NCI-H2107 (cell line): ENCODE results near the gene UBE2G2.

Source experiments
- DNase-seq: peaks from one replicate; lab custom pipeline; 2025; lab: John Stamatoyannopoulos, UW

The UBE2G2 gene

DNA sequence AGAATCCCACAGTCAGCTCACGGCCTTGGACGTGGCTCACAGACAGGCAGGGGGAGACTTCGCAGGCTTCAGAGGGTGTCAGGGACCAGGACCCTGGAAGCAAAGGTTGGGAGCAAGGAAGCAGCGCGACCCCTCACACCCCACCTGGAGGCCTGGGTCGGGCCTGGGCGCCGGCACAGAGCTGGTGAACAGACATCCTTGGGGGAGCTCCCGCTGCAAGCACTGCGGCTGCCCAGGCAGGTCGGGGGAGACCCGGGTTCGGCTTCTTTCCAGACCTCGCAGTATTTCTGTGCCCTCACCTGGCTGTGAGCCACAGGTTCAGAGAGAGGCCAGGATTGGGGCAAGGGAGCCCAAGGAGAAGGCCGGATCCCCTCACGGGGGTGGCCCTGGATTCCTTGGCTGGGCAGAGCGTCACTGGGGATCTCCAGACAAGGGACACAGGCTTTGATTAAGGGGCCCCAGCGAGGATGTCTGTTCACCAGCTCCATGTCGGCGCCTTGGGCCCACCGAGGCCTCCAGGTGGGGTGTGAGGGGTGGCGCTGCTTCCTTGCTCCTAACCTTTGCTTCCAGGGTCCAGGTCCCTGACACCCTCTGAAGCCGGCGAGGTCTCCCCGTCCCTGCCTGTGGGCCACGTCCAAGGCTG, 52.4 kb downstream of the UBE2G2 start:
- no peak for DNase-seq

DNA sequence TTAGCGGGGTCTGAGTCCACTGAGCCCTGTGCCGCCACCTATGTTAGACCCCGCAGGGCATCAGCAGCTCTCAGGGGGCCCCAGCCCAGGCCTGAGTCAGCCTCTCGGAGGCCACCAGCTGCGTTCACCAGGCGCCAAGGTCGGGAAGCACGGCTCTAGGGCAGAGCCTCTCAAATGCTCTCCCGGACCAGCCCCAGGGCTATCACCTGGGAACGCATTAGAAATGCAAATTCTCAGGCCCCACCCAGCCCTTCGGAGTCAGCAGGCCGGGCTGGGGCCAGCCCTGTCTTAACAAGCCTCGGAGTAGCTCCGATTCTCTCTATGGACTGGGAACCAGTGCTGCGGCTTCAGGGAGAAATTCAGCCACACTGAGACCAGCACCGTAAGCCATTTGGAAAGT, 53.0 kb downstream of the UBE2G2 start:
- DNase-seq = no peak

DNA sequence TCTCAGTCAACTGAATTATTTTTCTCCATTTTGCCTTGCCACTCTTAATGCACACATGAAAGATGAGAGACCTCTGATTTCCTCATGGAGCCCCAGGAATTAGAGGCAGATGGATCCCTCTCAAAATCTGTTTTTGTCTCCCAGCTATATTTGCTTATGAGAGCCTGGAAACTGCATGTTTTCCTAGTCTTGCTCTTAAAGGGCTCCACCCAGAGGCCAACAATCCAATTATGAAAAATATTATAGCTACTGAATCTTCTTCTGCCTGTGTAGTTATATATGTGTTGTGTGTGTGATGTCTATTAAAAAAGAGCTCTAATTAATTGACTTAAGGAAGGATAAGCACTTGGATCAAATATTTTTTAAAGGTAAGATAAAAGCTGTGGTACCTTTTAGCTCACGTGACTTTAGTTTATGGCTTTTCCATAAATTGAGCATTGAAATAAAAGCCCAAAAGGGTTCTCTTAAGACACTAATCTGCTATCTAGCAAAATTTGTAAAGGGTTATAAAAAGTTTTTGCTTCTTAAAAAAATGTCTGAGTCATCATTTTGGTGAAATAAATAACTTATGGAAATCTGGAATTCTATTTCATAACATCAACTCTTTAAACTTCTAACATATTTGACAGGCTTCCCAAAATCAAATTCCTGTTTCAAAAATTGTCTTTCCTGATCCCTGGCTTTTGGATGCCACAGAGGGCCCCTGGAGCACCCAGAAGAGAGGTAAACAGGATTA, 59.0 kb downstream of the UBE2G2 start:
- DNase-seq = no peak

DNA sequence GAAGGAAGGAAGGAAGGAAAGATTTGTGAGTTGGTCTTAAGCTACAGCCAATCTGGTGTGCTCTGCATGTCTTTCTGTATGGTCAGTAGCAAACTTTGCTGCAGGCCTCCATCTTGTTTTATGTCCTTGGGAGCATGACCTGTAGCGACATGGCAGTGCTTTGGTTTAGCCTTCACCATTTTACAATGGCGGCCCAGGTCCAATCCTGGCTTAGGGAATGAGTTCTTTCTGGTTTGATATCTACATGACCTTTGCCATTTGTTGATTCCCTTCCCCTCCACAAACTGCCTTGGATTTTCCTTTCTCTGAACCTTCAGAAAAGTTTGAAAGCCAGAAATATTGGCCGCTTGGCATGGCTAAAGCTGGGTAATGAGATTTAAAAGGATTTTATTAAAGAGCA, 59.7 kb downstream of the UBE2G2 start:
- DNase-seq = no peak

DNA sequence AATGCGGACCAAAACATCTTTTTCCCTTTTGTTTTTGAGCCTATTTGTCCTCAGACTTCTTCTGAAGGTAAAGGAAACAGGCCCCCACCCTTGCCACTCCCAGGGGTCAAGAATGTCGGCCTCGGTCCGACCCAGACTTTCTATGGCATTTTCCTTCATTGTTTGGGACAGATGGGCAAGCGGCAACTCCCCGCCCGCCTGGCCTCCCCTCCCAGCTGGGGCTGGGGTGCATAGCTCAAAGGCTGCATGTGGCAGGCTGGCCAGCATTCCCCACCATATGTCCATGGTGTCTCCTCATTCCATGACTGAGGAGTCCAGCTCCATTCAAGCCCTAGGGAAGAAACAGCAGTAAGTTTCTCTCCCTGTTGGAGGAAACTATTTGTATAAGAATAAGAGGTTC, 60.9 kb downstream of the UBE2G2 start:
- DNase-seq = no peak

DNA sequence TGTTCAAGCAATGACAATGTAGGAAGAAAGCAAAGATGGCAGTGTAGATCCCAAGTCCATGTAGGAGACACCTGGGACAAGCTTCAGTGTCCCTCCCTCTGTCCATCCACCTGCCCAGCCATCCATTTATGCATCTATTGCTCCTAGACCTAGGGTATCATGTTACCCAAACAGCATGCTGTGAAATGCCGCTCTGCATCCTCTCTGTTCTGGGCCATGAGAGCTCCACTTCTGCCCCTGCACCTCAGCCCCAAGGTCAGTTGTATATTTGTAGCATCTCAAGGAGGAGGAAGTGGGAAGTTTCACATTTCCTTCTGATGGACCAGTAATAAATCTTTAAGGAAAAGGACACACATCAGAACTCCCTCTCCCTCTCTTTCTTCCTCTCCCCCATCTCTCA, 62.3 kb downstream of the UBE2G2 start:
- no peak for DNase-seq

DNA sequence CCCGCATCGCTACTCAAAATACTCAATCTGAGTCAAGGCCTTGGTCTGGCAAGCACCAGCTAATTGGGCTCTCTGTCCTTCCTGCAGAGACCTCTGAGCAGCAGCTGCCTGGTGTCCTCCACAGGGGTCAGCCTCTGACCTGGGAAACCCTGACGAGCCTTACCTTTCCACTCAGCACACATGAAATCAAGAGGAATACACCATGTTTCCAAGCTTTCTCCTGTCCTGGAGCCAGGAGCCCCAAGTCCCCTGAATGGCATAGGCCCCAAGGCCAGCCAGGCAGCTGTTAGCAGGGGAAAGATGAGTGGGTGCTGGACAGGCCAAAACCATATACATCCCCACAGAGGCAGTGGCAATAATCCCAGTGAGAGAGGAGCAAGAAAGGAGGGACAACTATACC, 63.0 kb downstream of the UBE2G2 start:
- no peak for DNase-seq

DNA sequence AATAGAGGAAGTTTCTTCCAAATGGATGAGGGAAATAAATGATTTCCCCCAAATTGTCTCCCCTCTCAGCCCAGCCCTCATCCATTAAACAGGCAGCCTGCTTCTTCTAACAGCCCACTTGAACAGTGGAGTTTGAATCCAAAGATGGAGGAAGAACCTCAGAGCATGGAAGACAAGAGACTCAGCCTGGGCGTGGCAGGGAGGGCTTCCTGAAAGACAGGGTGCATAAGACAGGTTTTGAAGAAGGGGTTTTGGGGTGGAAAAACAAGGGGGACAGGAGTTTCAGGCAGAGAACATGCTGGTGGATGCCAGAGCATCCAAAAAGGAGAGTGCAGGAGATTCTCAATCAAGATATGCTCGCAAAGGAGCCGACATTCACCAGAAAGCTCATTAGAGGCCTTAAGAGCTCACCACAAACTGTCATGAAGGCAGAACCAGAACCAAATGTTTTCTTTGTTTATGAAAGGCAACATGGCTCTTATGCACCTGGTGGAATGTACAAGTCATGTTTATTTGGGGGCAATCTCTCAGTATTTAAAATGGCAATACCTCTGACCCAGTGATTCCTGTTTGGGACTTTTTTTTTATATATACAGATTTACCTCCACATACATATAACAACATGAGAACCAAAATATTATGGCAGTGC, 63.8 kb downstream of the UBE2G2 start:
- no peak for DNase-seq

DNA sequence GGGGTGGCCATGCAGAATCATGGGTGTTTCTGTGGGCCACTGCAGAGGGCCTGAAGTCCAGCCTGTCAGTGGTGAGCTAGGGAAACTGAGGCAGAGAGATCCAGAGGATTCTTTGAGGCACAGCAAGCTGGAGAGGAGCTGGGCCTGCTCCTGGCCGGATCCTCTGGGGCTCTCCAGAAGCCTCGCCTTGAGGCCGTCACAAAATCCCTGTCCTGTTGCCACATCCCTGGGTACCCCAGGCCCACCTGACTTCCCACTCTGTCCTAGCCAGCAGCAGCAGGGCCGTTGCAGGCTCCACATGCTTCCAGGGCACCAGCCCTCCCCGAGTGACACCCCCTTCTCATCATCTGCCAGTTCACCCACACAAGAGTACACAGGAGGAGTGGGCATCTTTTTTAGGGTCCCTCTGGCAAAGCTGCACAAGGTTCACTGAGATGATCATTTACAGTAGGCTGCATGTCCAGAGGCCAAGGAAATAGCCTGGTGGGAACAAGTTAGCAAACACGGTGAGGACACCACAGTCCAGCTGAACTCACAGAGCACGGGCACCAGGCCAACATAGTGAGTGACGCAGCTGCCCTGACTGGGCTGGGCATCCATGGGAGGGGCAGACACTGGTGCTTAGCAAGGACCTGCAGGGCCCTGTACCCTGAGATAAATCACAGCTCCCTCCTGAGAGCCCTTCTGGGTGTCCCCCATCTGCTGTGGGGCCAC, 65.2 kb downstream of the UBE2G2 start:
- peak; percentile 9 for DNase-seq

DNA sequence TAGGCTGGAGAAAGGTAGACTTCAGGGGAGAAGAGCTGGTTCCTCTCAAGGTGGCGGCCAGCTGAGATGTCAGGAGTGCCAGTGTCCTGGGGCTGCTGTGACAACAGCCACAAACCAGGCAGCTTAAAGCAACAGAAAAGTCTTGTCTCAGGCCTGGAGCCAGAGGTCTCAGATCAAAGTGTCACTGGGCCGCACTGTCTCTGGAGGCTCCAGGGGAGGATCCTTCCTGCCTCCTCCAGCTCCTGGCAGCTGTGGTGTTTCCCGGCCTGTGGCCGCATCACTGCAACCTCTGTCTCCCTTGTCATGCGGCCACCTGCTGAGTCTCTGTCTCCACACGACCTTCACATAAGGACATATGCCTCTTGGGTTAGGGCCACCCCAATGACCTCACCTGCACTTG, 65.8 kb downstream of the UBE2G2 start:
- DNase-seq = no peak

DNA sequence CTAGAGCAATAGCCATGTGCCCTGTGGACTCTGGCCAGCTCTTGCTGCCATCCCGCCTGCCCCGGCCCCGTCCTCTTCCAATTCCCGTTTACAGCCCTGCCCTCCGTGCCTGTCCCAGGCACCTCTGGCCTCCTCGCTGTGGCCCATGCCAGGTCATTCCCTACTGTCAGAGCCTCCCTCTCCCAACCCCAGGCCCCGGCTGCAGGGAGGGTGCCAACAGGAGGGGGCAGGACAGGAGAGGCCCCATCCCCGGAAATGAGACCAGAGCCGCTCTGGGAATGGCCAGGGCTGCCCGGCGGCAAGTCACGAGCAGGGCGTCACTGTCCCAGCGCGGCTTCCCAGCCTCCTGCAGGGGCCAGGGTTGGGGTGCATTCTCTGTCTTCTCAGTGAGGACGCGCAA, 66.8 kb downstream of the UBE2G2 start:
- no peak for DNase-seq

DNA sequence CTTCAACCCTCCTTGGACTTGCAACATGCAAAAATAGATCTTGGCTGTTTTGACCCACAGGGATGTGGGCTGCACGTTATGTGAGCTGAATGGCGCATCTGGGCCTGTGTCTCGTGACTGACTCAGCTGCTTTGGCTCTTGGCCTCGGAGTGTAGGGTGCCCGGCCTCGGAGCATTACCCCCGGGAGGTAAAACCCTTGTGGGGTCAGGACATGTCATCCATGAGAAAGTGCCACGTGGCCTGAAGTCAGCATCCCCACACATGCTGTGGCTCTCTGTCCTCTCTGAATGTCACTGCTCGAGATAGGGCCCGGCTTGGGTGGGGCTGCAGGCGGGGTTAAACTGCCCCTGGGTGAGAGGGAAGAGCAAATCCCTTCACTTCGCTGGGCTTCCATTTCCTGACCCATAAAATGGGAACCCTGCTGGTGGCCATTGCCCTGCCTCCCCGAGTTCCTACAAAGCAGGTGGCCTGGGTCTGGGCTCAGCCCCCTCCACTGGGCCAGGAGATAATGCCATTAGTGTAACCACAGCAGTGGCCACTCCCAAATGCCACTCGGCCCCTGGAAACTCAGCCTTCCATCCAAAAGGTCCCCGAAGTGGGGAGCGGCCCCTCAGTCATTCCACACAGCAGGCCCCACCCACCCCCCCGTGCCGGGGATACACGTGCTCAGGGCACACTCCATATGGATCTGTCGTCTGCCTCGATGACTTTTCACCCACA, 67.4 kb downstream of the UBE2G2 start:
- no peak for DNase-seq

DNA sequence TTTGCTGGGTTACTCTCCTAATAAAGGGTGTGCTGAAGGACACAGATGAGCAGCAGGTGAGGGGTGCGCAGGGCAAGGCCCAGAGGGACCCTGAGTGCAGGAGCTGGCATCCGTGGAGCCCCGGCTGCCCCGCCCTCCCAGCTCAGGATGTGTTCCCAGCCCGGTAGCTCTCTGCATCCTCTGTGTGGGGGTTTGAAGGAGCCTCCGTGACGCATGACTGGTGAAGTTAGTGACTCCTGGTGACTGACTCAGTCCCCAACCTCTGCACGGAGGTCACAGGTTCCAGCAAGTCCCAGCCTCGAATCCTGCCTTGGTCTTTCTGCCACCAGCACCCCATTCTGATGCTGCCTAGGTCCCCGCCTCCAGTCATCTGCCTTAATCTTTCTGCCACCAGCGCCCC, 68.7 kb downstream of the UBE2G2 start:
- DNase-seq = no peak

DNA sequence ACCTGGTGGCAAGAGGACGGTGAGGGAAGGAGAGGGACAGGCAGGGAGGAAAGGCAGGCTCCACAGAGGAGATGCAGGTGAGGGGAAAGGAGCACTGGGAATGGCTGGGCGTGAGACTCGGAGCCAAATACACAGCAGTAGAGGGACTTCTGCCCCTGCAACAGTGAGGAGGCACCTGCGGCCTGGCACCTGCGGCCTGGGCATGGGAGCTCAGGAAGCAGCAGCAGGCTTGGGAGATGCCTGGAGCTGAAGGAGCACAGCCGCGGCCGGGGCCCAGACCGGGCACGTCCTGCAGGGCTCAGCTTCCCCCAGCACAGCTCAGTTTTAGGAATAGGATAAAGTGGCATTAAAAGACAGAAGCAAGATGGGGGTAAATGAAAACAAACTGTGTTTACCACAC, 69.4 kb downstream of the UBE2G2 start:
- no peak for DNase-seq

DNA sequence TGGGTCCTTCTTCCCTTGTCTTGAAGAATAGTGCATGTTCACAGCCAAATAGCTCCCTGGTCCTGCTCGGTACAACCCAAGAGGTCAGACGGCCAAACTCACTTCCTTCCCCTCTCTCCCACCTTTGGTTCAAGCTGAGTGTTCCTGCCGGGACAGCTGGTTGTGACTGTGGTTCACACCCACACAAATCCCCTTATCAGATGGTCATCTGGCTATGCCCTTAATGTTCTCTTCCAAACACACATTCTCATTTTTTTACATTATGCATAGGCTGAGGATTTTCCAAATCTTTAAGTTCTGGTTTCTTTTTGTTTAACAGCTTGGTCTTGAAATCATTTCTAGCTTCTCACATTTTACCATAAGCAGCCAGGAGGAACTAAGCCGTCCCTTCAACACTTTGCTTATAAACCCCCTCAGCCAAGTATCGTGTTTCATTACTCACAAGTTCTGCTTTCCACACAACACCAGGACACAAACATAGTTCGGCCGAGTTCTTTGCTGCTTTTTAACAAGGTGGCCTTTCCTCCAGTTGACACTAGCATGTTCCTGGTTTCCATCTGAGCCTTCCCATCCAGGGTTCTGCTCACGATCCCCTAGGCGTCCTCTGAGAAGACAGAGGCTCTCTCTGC, 70.6 kb downstream of the UBE2G2 start:
- no peak for DNase-seq

DNA sequence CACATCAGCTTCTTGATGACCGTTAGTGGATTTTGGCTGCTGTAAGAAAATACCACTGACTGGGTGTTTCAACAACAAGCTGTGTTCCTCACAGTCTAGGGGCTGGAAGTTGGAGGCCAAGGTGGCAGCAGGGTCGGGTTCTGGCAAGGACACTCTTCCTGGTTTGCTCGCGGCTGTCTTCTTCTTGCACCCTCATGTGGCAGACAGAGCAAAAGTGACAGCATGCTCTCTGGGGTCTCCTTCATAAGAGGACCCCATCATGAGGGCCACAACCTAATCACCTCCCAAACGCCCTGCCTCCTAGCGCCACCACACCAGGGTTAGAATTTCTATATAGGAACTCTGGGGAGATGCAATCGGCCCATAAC, 71.6 kb downstream of the UBE2G2 start:
- DNase-seq = no peak

DNA sequence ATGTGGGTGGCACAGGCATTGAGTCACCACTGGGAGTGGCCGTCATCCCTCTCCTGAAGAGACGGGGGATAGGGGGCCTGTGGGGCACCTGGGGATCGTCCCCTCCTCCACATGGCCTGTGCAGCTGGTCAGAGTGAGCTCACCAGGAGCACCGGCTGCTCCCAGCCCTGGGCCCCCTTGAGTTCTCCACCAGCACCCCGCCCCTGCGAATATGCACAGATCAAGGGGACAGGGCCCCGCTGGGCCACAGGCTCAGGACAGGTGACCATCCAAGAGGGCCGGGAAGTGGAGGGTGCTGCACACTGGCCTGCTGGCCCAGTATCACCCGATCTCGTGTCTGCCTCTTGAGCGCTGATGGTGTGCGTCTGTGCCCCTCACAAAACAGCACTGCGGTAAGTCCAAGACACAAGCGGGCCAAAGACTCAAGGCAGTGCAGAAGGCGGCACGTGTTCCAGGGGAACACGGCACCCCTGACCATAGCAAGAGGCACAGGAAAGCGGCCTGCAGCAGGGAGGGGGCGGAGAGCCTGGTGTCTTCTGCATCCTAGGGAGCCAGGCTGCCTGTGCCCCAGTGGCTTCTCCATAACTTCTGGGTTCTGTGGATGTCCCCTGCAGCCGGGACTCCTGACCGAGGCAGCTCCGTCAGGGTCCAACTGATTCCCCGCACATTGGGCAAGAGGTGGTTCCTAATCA, 72.1 kb downstream of the UBE2G2 start:
- no peak for DNase-seq

DNA sequence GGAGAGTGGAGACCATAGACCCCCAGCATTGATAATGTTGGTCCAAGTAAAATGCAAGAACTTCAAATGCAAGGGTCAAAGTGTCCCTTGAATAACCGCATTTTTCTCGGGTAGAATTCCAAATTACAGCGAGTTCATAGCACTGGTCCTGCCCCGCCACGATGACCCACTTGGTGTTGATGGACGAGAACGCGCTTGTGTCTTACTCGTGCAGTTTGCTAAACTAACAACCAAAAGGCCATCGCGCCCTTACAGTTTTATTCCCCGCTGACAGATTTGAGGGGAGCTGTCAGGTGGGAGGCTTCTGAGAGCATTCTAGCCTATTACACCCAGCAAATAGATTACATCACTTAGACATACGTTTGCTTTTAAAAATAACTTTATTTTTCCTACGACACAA, 72.9 kb downstream of the UBE2G2 start:
- no peak for DNase-seq

DNA sequence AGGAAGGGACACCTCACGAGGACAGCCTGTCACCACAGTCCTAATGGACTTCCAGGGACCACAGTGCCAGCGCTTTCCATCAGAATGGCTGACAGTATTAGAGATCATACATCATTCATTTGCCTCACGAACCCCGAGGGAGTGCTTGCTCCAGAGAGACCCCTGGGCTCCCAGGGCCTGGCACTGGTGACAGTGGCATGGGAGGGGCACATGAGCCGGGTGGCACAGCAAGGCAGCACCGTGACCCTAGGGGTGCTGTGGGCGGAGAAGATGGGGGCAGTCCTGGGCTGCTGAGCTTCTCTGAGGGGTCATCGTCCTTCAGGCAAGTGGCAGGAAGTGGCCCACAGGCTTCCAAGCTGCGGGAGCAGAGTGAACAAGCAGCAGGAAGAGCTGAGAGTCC, 73.9 kb downstream of the UBE2G2 start:
- no peak for DNase-seq

DNA sequence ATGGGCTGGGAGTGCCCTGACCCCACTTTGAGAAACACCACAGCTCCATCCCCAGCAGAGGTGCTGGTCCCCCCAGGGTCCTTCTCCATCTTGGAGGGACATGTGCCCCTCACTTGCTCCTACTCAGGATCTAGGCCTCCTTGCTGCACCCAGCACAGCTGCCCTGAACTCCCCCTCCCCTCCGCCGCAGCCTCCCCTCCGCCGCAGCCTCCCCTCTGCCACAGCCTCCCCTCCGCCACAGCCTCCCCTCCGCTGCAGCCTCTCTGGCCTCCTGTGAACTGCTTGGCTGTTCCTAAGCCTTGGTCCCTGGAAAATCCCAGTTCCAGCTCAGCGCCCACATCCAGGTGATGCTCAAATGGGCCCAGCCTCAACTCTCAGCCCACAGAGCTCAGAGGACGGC, 74.3 kb downstream of the UBE2G2 start:
- no peak for DNase-seq

DNA sequence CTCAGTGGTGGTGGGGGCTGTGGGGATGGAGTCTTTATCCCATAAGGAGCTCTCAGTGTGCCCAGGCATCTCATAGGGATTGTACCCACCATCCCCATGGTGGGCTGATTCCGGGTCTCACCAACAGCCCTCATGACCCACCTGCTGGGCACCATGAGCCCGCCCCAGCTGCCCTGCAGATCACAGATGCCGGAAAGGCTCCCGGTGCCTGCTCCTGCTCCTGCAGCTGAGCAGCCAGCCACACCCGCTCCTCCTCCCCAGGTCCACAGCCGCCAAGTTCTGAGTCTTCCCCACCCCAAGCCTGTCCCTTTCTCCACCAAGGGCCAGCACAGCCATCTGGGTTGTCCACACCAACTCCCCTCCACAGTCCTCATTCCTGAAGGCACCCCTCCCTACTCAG, 74.8 kb downstream of the UBE2G2 start:
- DNase-seq = no peak
